GM12801 (cell line): ENCODE measurements around the gene FAM234B.

ENCODE experiments used
- TF ChIP-seq, protein P1 (sequence below): IDR thresholded peaks from one replicate; pipeline ENCODE4 v1.5.1; 2011; ENCODE audit warnings: control low read depth; ENCODE audit not compliant: insufficient read length; ENCODE audit errors: extremely low read depth

Gene FAM234B

DNA sequence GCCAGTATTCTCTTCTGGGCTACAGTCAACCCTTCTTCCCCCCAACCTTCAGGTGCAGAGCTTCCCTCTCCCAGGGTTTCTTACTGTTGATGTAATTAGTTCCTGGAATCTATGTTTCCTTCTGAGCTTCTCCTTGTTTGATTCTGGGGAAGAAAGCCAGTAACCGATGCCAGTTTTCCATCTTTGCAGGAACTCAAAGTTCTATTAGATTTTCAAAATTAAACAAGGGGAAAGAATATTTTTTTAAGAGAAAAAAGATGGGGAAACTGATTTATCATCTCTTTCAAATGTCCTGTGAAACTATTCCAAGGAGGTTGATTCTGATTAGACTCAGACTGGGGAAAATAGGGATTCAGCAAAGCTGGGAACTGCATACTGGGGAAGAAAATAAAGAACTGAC is 17.9 kb upstream of the FAM234B start:
- TF ChIP-seq, protein P1, sequence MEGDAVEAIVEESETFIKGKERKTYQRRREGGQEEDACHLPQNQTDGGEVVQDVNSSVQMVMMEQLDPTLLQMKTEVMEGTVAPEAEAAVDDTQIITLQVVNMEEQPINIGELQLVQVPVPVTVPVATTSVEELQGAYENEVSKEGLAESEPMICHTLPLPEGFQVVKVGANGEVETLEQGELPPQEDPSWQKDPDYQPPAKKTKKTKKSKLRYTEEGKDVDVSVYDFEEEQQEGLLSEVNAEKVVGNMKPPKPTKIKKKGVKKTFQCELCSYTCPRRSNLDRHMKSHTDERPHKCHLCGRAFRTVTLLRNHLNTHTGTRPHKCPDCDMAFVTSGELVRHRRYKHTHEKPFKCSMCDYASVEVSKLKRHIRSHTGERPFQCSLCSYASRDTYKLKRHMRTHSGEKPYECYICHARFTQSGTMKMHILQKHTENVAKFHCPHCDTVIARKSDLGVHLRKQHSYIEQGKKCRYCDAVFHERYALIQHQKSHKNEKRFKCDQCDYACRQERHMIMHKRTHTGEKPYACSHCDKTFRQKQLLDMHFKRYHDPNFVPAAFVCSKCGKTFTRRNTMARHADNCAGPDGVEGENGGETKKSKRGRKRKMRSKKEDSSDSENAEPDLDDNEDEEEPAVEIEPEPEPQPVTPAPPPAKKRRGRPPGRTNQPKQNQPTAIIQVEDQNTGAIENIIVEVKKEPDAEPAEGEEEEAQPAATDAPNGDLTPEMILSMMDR, result no peak

DNA sequence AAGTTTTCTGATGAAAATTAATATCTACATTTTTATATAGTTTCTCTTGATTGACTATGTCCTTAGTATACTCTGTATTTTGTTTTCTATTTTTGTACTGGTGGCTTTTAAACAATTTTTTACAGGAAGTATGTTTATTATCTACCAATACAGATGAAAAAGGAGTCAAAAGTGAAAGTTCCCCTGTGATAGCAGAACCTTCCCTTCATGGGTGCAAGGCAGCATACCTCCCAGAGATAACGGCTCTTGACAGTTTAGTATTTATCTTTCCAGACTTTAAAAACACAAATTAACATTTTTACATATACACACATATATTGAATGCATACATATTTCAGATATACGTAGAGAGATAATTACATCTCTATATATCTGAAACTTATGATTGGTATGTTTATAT is 17.1 kb upstream of the FAM234B start:
- TF ChIP-seq, protein P1, result no peak

DNA sequence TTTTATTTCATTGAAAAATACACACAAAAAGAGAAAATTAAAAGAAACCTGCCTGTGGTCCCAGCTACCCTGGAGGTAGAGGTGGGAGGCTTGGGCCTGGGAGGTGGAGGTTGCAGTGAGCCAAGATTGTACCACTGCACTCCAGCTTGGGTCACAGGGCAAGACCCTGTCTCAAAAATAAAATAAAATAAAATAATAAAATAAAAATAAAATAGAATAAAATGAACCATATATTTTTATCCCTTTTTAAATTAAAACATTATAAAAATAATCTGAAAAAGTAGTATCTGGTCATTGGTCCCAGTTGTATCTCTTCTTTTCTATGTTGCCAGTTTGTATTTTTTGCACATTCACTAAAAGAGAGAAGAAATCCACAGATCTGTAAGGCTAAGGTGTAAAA is 16.7 kb upstream of the FAM234B start:
- TF ChIP-seq, protein P1, result no peak

DNA sequence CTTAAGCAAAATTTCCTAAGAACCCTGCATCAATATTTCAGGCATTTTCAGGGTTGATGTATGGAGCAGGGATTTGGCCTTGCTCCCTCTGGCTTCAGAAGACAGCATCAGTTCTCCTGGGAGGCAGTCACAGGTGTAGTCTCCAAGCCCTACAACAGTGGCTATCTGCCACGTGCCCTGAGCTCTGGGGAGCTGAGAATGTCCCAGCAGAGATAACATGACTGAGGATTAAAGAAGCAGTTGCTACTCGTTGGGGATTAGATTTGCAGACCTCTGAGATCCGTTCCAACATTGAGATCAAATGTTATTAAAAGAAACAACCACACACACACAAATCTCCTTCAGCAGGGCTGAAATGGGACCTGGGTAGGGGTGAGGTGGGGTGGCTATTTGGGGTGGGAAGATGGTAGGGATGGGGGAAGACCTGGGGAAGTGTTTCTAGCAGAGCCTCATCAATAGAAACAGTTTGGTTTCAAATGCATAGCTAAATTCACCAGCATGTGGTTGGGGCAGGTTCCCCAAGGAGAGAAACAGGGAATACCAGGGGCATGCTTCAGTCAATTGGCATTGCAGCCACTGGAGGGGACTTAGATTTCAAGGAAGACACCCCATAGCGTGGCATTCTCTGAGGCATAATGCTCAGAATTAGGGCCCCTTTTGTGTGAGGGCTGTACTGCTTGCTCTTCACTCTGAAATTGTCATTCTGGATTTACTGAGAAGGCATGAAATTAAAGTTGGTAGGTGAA is 15.2 kb upstream of the FAM234B start:
- TF ChIP-seq, protein P1, result no peak

DNA sequence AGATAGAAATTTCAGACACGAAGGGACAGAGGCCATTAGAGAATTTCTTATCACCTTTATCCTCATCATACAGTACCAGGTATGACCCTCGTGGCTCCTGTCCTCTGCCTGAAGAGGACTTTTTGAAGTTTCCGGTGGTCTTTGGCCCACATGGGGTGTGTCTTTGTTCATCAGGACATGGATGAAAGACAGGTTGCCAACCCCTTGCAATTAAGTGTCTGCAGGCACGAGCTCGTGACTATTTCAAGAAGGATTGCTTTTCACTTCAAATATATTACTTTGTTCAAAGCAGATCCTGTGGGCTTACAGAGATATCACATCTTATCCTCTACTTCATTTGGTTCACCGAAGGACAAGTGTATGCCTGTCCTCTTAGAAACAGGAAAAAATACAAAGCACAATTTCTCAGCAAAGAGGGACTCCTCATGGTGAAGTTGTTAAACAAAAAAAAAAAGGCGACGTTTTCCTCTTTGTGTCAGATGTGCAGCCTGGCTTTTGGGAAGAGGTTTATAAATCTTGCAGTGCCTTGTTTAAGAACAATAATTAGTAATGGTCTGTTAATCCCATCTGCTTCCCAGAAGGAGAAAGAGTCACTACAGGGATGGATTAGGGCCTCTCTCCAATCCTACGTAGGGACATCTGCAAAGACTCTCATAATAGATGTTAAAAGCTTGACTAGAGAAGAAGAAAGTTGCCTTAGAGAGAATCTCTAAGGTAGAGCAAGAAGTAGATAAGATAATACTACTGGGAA is 13.5 kb upstream of the FAM234B start:
- TF ChIP-seq, protein P1, result no peak

DNA sequence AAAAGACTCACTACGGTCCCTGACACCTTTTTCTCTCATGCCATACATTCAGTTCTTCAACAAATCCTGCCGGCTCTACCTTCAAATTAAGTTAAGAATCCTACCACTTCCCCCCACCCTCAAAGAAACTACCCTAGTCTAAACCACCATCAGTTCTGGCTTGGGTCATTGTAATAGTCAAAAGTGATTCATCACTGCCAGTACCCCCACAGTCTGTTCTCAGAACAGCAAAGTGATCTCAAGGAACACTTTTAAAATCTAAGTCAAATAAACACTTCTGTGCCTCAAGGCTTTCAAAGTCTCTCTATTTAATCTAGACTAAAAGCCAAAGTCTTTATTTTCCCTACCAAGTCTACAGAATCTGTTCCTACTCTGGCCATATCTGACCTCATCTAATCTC is 12.0 kb upstream of the FAM234B start:
- TF ChIP-seq, protein P1, result no peak

DNA sequence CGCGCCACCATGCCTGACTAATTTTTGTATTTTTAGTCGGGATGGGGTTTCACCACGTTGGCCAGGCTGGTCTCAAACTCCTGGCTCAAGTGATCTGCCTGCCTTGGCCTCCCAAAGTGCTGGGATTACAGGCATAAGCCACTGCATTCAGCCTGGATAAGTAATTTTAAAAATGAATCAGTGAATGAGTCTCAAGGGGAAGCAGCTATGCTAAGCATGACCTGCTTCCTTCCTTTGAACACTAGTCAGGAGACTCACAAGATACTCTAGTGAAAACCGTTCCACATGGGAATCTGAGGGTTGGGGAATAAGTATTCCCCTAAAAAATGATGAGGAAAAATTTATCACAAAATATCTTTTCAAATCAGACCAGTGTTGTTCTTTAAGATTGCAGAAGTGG is 10.7 kb upstream of the FAM234B start:
- TF ChIP-seq, protein P1, result no peak
